Stomach (tissue), 4 donors: Measurements from ENCODE around the gene SLC26A4.

ENCODE experiments used
- CTCF ChIP-seq, 7 experiments: fragments of 450-650 bp in 4 of 7; fragments of 200-600 bp in 3 of 7; sonication (generic) in 3 of 7; IDR thresholded peaks; one replicate each; pipeline ENCODE4 v1.5.1; 2016 to 2019; ENCODE audit warnings: antibody characterized with exemption in 7 of 7, control low read depth in 2 of 7, mild to moderate bottlenecking in 1 of 7
- EP300 ChIP-seq: sonication (generic); formaldehyde crosslinking; IDR thresholded peaks from one replicate; pipeline ENCODE4 v1.6.1; 2017; ENCODE audit warnings: antibody characterized with exemption
- POLR2A ChIP-seq, 4 donors: fragments of 450-650 bp; IDR thresholded peaks; one replicate each; pipeline ENCODE4 v1.6.1; 2016; ENCODE audit warnings: antibody characterized with exemption in 4 of 4, control low read depth in 2 of 4, mild to moderate bottlenecking in 1 of 4, moderate library complexity in 1 of 4
- POLR2AphosphoS5 ChIP-seq, 3 donors: sonication (generic); formaldehyde crosslinking; IDR thresholded peaks; one replicate each; pipeline ENCODE4 v1.6.1; 2016; ENCODE audit warnings: antibody characterized with exemption in 3 of 3

- TF ChIP-seq CTCF (IDR thresholded peaks at IDR 0.05) (no peak), EP300 (no peak), POLR2A (IDR thresholded peaks at IDR 0.05) (no peak), POLR2AphosphoS5 (IDR thresholded peaks at IDR 0.05) (no peak)
These were observed 30.3 kb upstream of the SLC26A4 start for GRCh38 chr7:107630342-107630741.
